GM10266 (cell line): ENCODE measurements around the gene DNAAF2.

Source experiments
- DNase-seq: peaks from one replicate; pipeline ENCODE4 v3.0.0; 2012; ENCODE audit errors: extremely low spot score
- TF ChIP-seq, protein P1 (sequence below): IDR thresholded peaks from 2 replicates; pipeline ENCODE4 v1.5.1; 2012; ENCODE audit warnings: mild to moderate bottlenecking, low read depth; ENCODE audit not compliant: control insufficient read depth, insufficient read depth; ENCODE audit errors: missing control alignments

DNAAF2 gene

DNA sequence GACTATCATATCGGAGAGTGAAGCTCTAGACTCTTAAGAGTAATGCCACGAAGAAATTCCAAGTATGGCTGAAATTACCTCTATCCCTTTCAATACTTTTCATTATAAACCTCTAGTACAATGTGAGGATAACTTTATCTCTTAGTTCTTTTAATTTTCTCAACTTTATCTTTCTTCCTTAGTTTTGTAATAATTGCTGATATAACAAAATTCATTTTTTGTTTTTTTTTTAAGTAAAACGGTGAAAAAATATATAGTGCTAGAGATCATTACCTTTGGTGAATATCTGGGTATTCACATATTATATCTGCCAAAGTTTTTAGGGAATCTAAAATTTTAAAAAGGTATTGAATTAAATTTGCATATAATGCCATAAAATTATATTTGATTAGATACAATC lies 19.5 kb upstream of the DNAAF2 start:
- TF ChIP-seq, protein P1, sequence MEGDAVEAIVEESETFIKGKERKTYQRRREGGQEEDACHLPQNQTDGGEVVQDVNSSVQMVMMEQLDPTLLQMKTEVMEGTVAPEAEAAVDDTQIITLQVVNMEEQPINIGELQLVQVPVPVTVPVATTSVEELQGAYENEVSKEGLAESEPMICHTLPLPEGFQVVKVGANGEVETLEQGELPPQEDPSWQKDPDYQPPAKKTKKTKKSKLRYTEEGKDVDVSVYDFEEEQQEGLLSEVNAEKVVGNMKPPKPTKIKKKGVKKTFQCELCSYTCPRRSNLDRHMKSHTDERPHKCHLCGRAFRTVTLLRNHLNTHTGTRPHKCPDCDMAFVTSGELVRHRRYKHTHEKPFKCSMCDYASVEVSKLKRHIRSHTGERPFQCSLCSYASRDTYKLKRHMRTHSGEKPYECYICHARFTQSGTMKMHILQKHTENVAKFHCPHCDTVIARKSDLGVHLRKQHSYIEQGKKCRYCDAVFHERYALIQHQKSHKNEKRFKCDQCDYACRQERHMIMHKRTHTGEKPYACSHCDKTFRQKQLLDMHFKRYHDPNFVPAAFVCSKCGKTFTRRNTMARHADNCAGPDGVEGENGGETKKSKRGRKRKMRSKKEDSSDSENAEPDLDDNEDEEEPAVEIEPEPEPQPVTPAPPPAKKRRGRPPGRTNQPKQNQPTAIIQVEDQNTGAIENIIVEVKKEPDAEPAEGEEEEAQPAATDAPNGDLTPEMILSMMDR: no peak
- no peak for DNase-seq

DNA sequence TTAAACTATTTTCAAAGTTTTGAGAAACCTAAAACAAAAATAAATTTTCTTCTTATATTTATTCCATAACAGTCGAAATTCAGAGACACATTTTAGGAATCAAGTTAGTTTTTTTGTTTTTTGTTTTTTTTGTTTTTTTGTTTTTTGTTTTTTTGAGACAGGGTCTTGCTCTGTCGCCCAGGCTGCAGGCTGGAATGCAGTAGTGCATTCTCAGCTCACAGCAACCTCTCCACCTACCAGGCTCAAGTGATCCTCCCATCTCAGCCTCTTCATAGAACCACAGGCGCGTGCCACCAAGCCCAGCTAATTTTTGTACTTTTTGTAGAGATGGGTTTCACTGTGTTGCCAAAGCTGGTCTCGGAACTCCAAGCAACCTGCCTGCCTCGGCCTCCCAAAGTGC lies 18.5 kb upstream of the DNAAF2 start:
- DNase-seq: no peak
- TF ChIP-seq, protein P1: no peak

DNA sequence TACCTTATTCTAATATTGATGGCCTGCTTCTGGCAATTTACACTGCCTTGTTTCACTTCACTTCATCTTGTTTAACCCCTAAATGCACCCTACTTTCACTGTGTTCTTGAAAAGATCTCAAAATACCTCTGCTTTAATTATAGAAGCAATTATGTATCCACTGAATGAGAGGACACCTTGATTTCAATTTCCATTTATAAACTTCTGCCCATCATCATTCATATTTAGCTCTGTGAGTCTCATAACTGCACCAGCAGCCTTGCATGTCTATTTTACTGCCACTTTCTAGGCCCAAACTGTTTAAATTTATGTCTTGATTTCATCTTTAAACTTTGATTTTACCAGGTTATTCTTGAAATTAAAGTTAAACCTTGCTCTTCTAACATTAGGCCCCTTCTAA lies 7.1 kb upstream of the DNAAF2 start:
- DNase-seq: no peak
- TF ChIP-seq, protein P1: no peak

DNA sequence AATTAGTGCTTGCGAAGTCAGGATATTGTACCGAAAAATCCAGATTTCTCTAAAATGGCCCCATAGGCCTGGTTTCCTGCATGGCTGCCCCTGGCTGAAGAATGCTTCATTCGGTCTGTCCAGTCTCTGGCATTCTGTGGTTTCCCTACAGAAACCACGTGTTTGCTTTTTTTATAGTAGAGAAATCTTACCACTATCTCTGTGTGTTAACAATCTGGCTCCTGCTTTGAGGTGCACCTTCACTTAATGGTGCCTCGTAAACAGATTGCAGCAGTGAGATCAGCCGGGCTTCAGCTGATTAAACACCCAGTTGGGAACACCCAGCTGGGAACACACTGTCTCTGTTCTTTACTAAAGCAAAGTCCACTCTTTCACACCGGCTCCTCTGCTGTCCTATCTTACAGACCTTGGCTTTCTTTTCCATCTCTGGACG lies 6.7 kb upstream of the DNAAF2 start:
- no peak for DNase-seq
- TF ChIP-seq, protein P1: no peak

DNA sequence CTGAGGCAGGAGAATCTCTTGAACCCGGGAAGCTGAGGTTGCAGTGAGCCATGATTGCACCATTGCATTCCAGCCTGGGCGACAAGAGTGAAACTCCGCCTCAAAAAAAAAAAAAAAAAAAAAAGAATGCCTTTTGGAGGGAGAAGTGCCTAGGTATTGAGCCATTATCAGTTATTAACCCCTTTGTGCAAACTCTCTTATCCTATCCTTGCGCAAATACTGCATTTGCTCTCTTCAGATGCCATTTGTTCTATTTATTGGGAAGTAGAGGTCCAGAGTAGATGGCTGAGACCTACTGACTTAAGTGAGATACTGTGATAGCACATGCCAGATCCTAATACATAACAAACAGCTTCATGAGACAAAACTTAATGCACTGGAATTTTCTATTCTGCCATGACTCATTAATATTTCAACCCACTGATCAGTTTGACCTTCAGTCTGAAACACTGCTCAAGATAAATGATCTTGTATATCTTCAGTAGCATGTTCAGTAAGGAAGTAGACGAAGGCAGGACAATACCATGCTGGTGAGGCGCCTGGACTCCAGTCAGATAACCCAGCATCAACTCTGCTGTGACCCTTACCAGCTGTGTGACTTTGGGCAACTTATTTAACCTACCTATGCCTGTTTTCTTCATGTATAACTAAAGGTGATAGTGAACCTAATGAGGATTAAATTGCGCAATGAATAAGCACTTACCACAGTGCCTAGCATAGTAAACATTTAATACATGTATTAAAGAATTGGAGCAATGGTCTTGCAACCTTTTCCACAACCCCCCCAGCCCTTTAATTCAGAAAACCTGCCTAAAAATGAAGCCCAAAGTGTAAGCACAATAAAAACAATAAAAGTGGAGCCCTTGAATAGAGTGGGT lies 5.7 kb upstream of the DNAAF2 start:
- TF ChIP-seq, protein P1: no peak
- no peak for DNase-seq

DNA sequence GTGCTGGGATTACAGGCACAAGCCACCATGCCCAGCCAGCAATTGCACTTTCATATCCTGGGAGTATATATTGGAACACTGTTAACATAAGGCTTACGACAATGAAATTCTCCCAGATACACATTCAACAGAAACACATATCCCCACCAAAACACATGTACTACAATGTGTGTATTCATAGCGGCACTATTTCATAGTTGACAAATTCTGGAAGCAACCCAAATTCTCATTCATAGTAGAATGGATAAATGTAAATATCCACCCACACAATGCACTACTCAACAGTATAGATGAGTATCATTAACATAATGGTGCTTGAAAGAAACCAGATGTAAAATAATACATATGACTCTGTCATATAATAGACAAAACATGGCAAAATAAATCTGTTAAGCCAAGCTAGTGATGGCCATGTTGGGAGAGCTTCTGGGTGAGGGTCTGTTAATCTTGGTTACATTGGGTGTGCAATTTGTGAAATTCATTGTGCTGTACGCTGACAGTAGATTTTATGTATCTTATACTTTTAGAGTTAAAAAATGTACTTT lies 2.6 kb upstream of the DNAAF2 start:
- TF ChIP-seq, protein P1: no peak
- DNase-seq: no peak

DNA sequence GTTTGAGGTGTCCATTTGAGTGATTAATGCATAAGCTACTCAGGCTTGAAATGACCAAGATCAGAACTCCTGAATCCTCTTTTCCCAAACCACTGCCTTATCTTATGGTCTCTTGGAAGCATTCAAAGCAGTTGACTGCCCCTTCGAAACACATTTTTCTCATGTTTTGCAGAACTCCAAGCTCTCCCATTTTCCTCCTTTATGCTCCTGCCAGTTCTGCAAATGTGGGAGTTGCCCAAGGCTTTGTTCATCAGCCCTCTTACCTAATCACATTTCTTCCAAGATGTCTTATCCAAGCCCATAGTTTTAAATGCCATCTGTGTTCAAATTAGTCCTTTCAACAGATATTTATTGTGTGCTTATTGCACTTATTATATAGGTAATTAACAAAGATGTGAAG lies 1.8 kb upstream of the DNAAF2 start:
- no peak for DNase-seq
- TF ChIP-seq, protein P1: no peak
